CD14-positive monocyte (primary cell): Measurements from ENCODE around the gene SVIL. TPM values are rescaled to one million over a fixed set of nuclear protein-coding genes. Genes with fewer than 3 reads are reported as not detected.

ENCODE experiments used
- DNase-seq, 3 donors: peaks; one replicate each; pipeline ENCODE4 v3.0.0-alpha.2; 2011 to 2022
- H2AFZ ChIP-seq: 2 replicates; pipeline ENCODE4 v1.6.0; 2012; ENCODE audit warnings: mild to moderate bottlenecking, low read depth, low read length, inconsistent platforms; ENCODE audit not compliant: insufficient read depth, poor library complexity, severe bottlenecking
- H3K27ac ChIP-seq, 2 donors: 1 replicate in 1 of 2; 2 replicates in 1 of 2; pipeline ENCODE4 v1.5.1; 2012 to 2013; ENCODE audit warnings: low read length in 2 of 2, control low read depth in 1 of 2, inconsistent platforms in 1 of 2, low read depth in 1 of 2, mild to moderate bottlenecking in 1 of 2
- H3K27me3 ChIP-seq, 2 donors: one replicate each; pipeline versions ENCODE4 v1.6.0 to v1.6.1; 2011 to 2013; ENCODE audit warnings: low read length in 2 of 2; ENCODE audit not compliant: control insufficient read depth in 2 of 2, insufficient read depth in 2 of 2
- H3K36me3 ChIP-seq, 2 donors: replicated peaks in 1 of 2; 1 replicate in 1 of 2; 2 replicates in 1 of 2; pipeline versions ENCODE4 v1.5.1 to v1.6.1; 2012 to 2013; ENCODE audit warnings: low read length in 2 of 2, control low read depth in 1 of 2, inconsistent platforms in 1 of 2, mild to moderate bottlenecking in 1 of 2; ENCODE audit not compliant: insufficient read depth in 2 of 2, control insufficient read depth in 1 of 2
- H3K4me1 ChIP-seq, 2 donors: 1 replicate in 1 of 2; 2 replicates in 1 of 2; pipeline versions ENCODE4 v1.5.1 to v1.6.1; 2012 to 2013; ENCODE audit warnings: low read length in 2 of 2, control low read depth in 1 of 2, inconsistent platforms in 1 of 2, mild to moderate bottlenecking in 1 of 2, moderate library complexity in 1 of 2; ENCODE audit not compliant: insufficient read depth in 2 of 2, control insufficient read depth in 1 of 2
- H3K4me2 ChIP-seq: replicated peaks from 2 replicates; pipeline ENCODE3; 2012; ENCODE audit warnings: low read length, moderate library complexity, mild to moderate bottlenecking; ENCODE audit not compliant: poor library complexity, severe bottlenecking; ENCODE audit errors: extremely low read depth
- H3K4me3 ChIP-seq, 3 experiments: fragments of 200-600 bp in 1 of 3; sonication (generic) in 1 of 3; replicated peaks in 1 of 3; 1 replicate in 2 of 3; 2 replicates in 1 of 3; pipeline ENCODE4 v1.5.1; 2011 to 2013; ENCODE audit warnings: low read length in 3 of 3, mild to moderate bottlenecking in 3 of 3, control low read depth in 2 of 3, low read depth in 2 of 3, inconsistent platforms in 1 of 3, moderate library complexity in 1 of 3
- H3K79me2 ChIP-seq: 2 replicates; pipeline ENCODE4 v1.6.0; 2012; ENCODE audit warnings: mild to moderate bottlenecking, control low read depth, inconsistent platforms, low read length, moderate library complexity; ENCODE audit not compliant: insufficient read depth
- H3K9ac ChIP-seq: 2 replicates; pipeline ENCODE4 v1.6.0; 2017; ENCODE audit warnings: low read length, mild to moderate bottlenecking; ENCODE audit not compliant: insufficient read depth, poor library complexity, severe bottlenecking
- H3K9me3 ChIP-seq, 2 donors: replicated peaks in 1 of 2; 1 replicate in 1 of 2; 2 replicates in 1 of 2; pipeline versions ENCODE4 v1.5.1 to v1.6.1; 2012 to 2013; ENCODE audit warnings: low read length in 2 of 2, control low read depth in 1 of 2; ENCODE audit not compliant: control insufficient read depth in 1 of 2, insufficient read depth in 1 of 2
- H4K20me1 ChIP-seq: 2 replicates; pipeline ENCODE4 v1.6.0; 2012; ENCODE audit warnings: mild to moderate bottlenecking, low read length, control low read depth, moderate library complexity; ENCODE audit not compliant: insufficient read depth
- H3K27ac Mint-ChIP-seq, 7 donors: one replicate each; pipeline ENCODE4 v1.8.0; 2020; ENCODE audit warnings: mild to moderate bottlenecking in 7 of 7, mixed read lengths in 7 of 7, moderate library complexity in 6 of 7, inconsistent platforms in 2 of 7
- H3K27me3 Mint-ChIP-seq, 3 donors: one replicate each; pipeline ENCODE4 v1.8.0; 2021 to 2022; ENCODE audit warnings: low read depth in 3 of 3, mild to moderate bottlenecking in 3 of 3, mixed read lengths in 3 of 3, moderate library complexity in 3 of 3, inconsistent platforms in 1 of 3
- H3K36me3 Mint-ChIP-seq, 2 donors: one replicate each; pipeline ENCODE4 v1.8.0; 2020; ENCODE audit warnings: mixed read lengths in 2 of 2, inconsistent platforms in 1 of 2, mild to moderate bottlenecking in 1 of 2
- H3K4me1 Mint-ChIP-seq: one replicate; pipeline ENCODE4 v1.8.0; 2020; ENCODE audit warnings: mild to moderate bottlenecking, mixed read lengths
- H3K4me3 Mint-ChIP-seq, 2 donors: one replicate each; pipeline ENCODE4 v1.8.0; 2020; ENCODE audit warnings: mild to moderate bottlenecking in 2 of 2, mixed read lengths in 2 of 2, moderate library complexity in 1 of 2
- H3K9me3 Mint-ChIP-seq, 7 donors: one replicate each; pipeline ENCODE4 v1.8.0; 2020 to 2022; ENCODE audit warnings: mixed read lengths in 7 of 7, mild to moderate bottlenecking in 6 of 7, moderate library complexity in 6 of 7, inconsistent platforms in 2 of 7
- CTCF ChIP-seq: fragments of 200-600 bp; IDR thresholded peaks from one replicate; pipeline ENCODE4 v1.8.0; 2022; ENCODE audit warnings: antibody characterized with exemption, mild to moderate bottlenecking
- WGBS: methylation state at CpG from one replicate; pipeline ENCODE4 v1.1.5; 2013; ENCODE audit warnings: missing lambda C conversion rate; ENCODE audit not compliant: insufficient coverage; 5-methylcytosine and 5-hydroxymethylcytosine counted together
- intact Hi-C, 2 donors: fragments of 100-400 bp; cut with micrococcal nuclease; formaldehyde crosslinking; loops; one replicate each; pipeline versions ENCODE4 v1.15.0 to v1.15.1; 2023
- polyA plus RNA-seq, 3 donors: library from polyadenylated mRNA; depleted of rRNA in 1 of 3; unstranded in 2 of 3; stranded (reverse) in 1 of 3; fragments of 300-500 nt in 2 of 3; fragments of >200 nt in 1 of 3; fragmentation: Illumina TruSeq in 2 of 3; gene quantifications; 1 replicate in 2 of 3; 2 replicates in 1 of 3; pipeline ENCODE4 v1.2.3, GENCODE V29; 2012 to 2021

Gene SVIL
- polyA plus RNA-seq, 3 donors, result 2.1 to 14.3 (median 5.8) TPM

DNA sequence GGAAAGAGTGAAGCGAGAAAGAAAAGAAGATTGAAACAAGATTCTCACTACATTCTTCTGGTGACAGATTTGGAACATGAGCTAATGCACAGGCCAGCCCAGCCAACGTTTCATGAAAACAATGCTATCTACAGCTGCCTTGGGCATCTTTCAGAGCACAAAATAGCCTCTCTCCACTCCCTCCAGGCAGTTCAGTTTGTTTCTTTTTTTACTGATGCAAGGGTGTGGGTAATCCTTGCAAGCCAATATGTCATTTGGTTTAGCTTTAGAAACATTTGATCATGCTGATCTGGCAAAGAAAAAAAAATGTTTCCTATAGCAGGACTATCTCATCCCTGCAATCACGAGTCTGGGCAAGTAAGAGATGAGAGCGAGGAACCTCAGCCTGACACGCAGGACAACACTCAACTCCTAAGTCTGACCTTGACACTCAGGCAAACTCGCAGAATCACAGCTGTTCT lies 35.9 kb downstream of the SVIL start:
- H3K9me3 Mint-ChIP-seq, result no peaks in the 10 kb centered on the region
- Histone ChIP-seq H3K9ac (no peak overlapping the region), H3K4me2 (no peak overlapping the region), H3K79me2 (no peaks in the 10 kb centered on the region), H4K20me1 (peaks cover 7% of the 10 kb centered on the region), H3K27ac (no peak overlapping the region), H3K9me3 (no peaks in the 10 kb centered on the region), H3K4me3 (no peak overlapping the region), H3K36me3 (peaks cover 0 to 20% of the 10 kb centered on the region in 2 donors), H3K4me1 (peaks cover 13 to 14% of the 10 kb centered on the region in 2 donors), H2AFZ (no peak overlapping the region), H3K27me3 (no peaks in the 10 kb centered on the region)
- intact Hi-C loops, result no loop called here
- H3K27ac Mint-ChIP-seq, result no peak overlapping the region
- peaks cover 13% of the 10 kb centered on the region for H3K4me1 Mint-ChIP-seq
- no peak for TF ChIP-seq CTCF
- 93% methylated on average over 4 of the region's 6 CpGs for WGBS
- no peak overlapping the region for H3K4me3 Mint-ChIP-seq
- no peak for DNase-seq
- H3K36me3 Mint-ChIP-seq, result peaks cover 20 to 28% of the 10 kb centered on the region in 2 donors
- H3K27me3 Mint-ChIP-seq, result no peaks in the 10 kb centered on the region

DNA sequence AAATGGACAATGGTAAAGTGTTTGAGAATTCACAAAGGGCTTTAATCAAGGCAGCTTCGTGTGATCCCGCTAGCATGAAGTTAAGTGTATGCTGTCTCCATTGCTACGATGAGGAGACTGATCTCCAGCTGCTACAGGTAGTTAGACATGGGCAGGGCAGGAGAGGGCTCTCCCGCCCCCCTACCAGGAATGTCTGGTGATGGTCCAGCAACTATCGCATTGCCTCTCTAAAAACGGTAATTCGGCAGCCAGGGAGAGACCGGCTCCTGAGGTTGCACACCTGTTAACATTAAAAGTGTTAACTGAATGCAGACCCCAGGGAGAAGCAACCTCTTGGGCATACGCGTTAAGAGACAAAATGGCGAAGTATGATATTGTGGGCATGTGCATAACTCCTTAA lies 37.9 kb downstream of the SVIL start:
- no peaks in the 10 kb centered on the region for H3K79me2 ChIP-seq
- WGBS, result 100% methylated on average over 10 of the region's 11 CpGs
- no peak overlapping the region for H3K27ac Mint-ChIP-seq

More for the DNA sequence above, 37.9 kb downstream of the SVIL start:
- no peak for TF ChIP-seq CTCF
- no peaks in the 10 kb centered on the region for H3K27me3 Mint-ChIP-seq
- Histone ChIP-seq H3K4me3 (no peak overlapping the region), H3K4me2 (no peak overlapping the region), H4K20me1 (peaks cover 6% of the 10 kb centered on the region), H3K36me3 (peaks cover 0 to 20% of the 10 kb centered on the region in 2 donors), H3K9me3 (no peaks in the 10 kb centered on the region), H2AFZ (no peak overlapping the region), H3K9ac (no peak overlapping the region), H3K27ac (no peak overlapping the region), H3K27me3 (no peaks in the 10 kb centered on the region), H3K4me1 (no peaks in the 10 kb centered on the region)
- intact Hi-C loops, result no loop called here
- no peak for DNase-seq
- H3K4me1 Mint-ChIP-seq, result peaks cover 1% of the 10 kb centered on the region
- no peak overlapping the region for H3K4me3 Mint-ChIP-seq
- H3K9me3 Mint-ChIP-seq, result no peaks in the 10 kb centered on the region
- peaks cover 14 to 28% of the 10 kb centered on the region in 2 donors for H3K36me3 Mint-ChIP-seq
